HepG2 (cell line): Measurements from ENCODE around the gene FAM184B.

Source experiments
- EZH2 ChIP-seq: conservative IDR thresholded peaks from 2 replicates; pipeline ENCODE4 v1.6.1; 2012; ENCODE audit warnings: mild to moderate bottlenecking, low read depth, low read length, moderate library complexity
- MTERF4 ChIP-seq: sonication (generic); formaldehyde crosslinking; IDR thresholded peaks from 2 replicates; pipeline ENCODE4 v1.8.0; 2023; ENCODE audit warnings: mild to moderate bottlenecking, missing genetic modification reagents
- POLR2AphosphoS5 ChIP-seq: IDR thresholded peaks from 2 replicates; pipeline ENCODE4 v1.6.1; 2012; ENCODE audit warnings: low read depth, low read length
- TAF1 ChIP-seq: sonication (generic); formaldehyde crosslinking; IDR thresholded peaks from 2 replicates; pipeline ENCODE4 v1.4.0; 2020; ENCODE audit warnings: missing genetic modification reagents
- TARDBP ChIP-seq: sonication (generic); formaldehyde crosslinking; IDR thresholded peaks from 2 replicates; pipeline ENCODE4 v1.8.0; 2022; ENCODE audit warnings: mild to moderate bottlenecking, missing genetic modification reagents
- ZNF513 ChIP-seq: sonication (generic); formaldehyde crosslinking; conservative IDR thresholded peaks from 2 replicates; pipeline ENCODE4 v1.5.0; 2020; ENCODE audit warnings: missing genetic modification reagents
- ZNF550 ChIP-seq: sonication (generic); formaldehyde crosslinking; IDR thresholded peaks from 2 replicates; pipeline ENCODE4 v1.4.0; 2020; ENCODE audit warnings: mild to moderate bottlenecking, missing genetic modification reagents, borderline replicate concordance
- ZNF558 ChIP-seq: sonication (generic); formaldehyde crosslinking; IDR thresholded peaks from 2 replicates; pipeline ENCODE4 v1.9.0; 2022; ENCODE audit warnings: mild to moderate bottlenecking, missing genetic modification reagents, borderline replicate concordance

DNA sequence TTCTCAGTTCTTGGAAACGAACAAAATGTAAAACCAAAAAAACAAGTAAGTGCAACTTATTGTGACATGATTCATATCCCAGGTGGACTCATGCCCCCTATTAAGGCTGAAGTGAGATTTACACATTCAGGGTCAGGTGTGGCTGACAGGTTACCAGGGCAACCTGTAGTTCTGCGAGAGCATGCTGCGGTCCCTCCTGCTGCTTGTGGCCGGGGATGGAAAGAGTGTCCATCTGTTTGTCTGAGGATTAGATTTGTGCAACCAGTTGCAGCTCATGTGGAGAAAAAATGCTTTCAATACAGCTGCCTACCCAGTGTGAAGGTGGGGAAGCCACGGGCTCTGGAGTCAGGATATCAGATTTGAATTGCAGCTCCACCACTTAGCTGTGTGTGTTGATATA lies 78.8 kb downstream of the FAM184B start:
- TF ChIP-seq ZNF550 (CRISPR knock-in tag) (no peak), ZNF558 (CRISPR knock-in tag) (no peak), ZNF513 (CRISPR knock-in tag) (no peak), POLR2AphosphoS5 (no peak), TARDBP (CRISPR knock-in tag) (no peak), EZH2 (no peak), MTERF4 (no peak), TAF1 (CRISPR knock-in tag) (no peak)
